Measurements from ENCODE around the gene IPO4. TPM values are rescaled to one million over a fixed set of nuclear protein-coding genes. Genes with fewer than 3 reads are reported as not detected.

Gene IPO4
- total and polyA plus RNA-seq, 2 of the 13 experiments (the other 11 are each of a cell fraction or from before 2014, with no cell fraction given) = 39.0 to 179 TPM

- TF ChIP-seq ZNF597 (CRISPR knock-in tag; IDR thresholded peaks at IDR 0.05) = 0 out of 2 replicates have a peak, but pooled peaks have one; percentile 6
- peak; percentile 97 for TF ChIP-seq STAG1 (CRISPR knock-in tag; IDR thresholded peaks at IDR 0.05)
- peak; percentile 83 for TF ChIP-seq ZNF652 (CRISPR knock-in tag; IDR thresholded peaks at IDR 0.05; ENCODE audit: borderline replicate concordance, low read depth)
- TF ChIP-seq ZNF782 (CRISPR knock-in tag; IDR thresholded peaks at IDR 0.05; ENCODE audit: borderline replicate concordance) = peak; percentile 94; the same call in 1 of the 2 replicates
- no peak for TF ChIP-seq ZNF333 (CRISPR knock-in tag; IDR thresholded peaks at IDR 0.05; ENCODE audit: borderline replicate concordance)
- no peak for TF ChIP-seq ADNP (CRISPR knock-in tag; IDR thresholded peaks at IDR 0.05)
- TF ChIP-seq TCF12 (IDR thresholded peaks at IDR 0.05) = no peak
- TF ChIP-seq TCF12 (CRISPR knock-in tag; IDR thresholded peaks at IDR 0.05) = peak; percentile 93
- TF ChIP-seq MED1 (CRISPR knock-in tag; IDR thresholded peaks at IDR 0.05) = peak; percentile 98
- peak; percentile 91; the same call in 1 of the 2 replicates for TF ChIP-seq ZNF780A (CRISPR knock-in tag; IDR thresholded peaks at IDR 0.05)
- no peak for TF ChIP-seq NFIB (CRISPR knock-in tag; IDR thresholded peaks at IDR 0.05; ENCODE audit: borderline replicate concordance)
- TF ChIP-seq NCOA2 (CRISPR knock-in tag; IDR thresholded peaks at IDR 0.05) = peak; percentile 98
- TF ChIP-seq ZNF234 (CRISPR knock-in tag; conservative IDR thresholded peaks at IDR 0.05) = no peak
- TF ChIP-seq ZNF205 (CRISPR knock-in tag; IDR thresholded peaks at IDR 0.05) = peak; percentile 95
- TF ChIP-seq ZNF644 (CRISPR knock-in tag; IDR thresholded peaks at IDR 0.05; ENCODE audit: low read depth) = peak; percentile 41; the same call in 1 of the 2 replicates
- peak; percentile 51; the same call in 1 of the 2 replicates for TF ChIP-seq CENPT (CRISPR knock-in tag; IDR thresholded peaks at IDR 0.05; ENCODE audit: low read depth)
- TF ChIP-seq MTA3 (CRISPR knock-in tag; IDR thresholded peaks at IDR 0.05) = no peak
- peak; percentile 99 for TF ChIP-seq GATAD2A (CRISPR knock-in tag; IDR thresholded peaks at IDR 0.05)
- peak; percentile 21; the same call in 1 of the 2 replicates for TF ChIP-seq ZNF768 (CRISPR knock-in tag; IDR thresholded peaks at IDR 0.05)
- peak; percentile 88; the same call in 1 of the 2 replicates for TF ChIP-seq ZNF713 (CRISPR knock-in tag; IDR thresholded peaks at IDR 0.05)
- TF ChIP-seq ZNF670 (CRISPR knock-in tag; IDR thresholded peaks at IDR 0.05; ENCODE audit: borderline replicate concordance) = peak; percentile 94; the same call in 1 of the 2 replicates
- peak; percentile 87 for TF ChIP-seq SRSF1 (optimal IDR thresholded peaks at IDR 0.05; ENCODE audit: low read depth, low read length)
- TF ChIP-seq HNF1A (IDR thresholded peaks at IDR 0.05; ENCODE audit: low read depth) = peak; percentile 74; the same call in 1 of the 2 replicates
- peak; percentile 94; the same call in 1 of the 2 replicates for TF ChIP-seq HNF1A (CRISPR knock-in tag; IDR thresholded peaks at IDR 0.05; ENCODE audit: borderline replicate concordance)
- peak; percentile 79; the same call in 1 of the 2 replicates for TF ChIP-seq HES4 (CRISPR knock-in tag; IDR thresholded peaks at IDR 0.05; ENCODE audit: borderline replicate concordance)
- TF ChIP-seq ZNF576 (CRISPR knock-in tag; IDR thresholded peaks at IDR 0.05) = no peak
Measured at GRCh38 chr14:24160850-24161804, 27.5 kb downstream of the IPO4 start, which contains the start of gene IRF9 (continued).

Data from HepG2 (cell line).